Epithelial cell of proximal tubule (primary cell): ENCODE measurements around the gene FTSJ3. TPM values are rescaled to one million over a fixed set of nuclear protein-coding genes. Genes with fewer than 3 reads are reported as not detected.
A peak's percentile ranks its signal among the peaks of the same experiment; 100 is the strongest.

Experiments
- DNase-seq: peaks from one replicate; pipeline ENCODE4 v3.0.0-alpha.2; 2011; ENCODE audit warnings: low read depth
- H3K4me3 ChIP-seq: 2 replicates; pipeline ENCODE4 v1.5.1; 2011; ENCODE audit warnings: low read depth, mild to moderate bottlenecking, low read length
- CTCF ChIP-seq: conservative IDR thresholded peaks from 2 replicates; pipeline ENCODE4 v1.5.1; 2012; ENCODE audit warnings: low read depth, mild to moderate bottlenecking, low read length
- total RNA-seq: library from RNA; depleted of rRNA; stranded (reverse); fragments of >200 nt; gene quantifications from 2 replicates; pipeline ENCODE4 v1.2.3, GENCODE V29; 2015

FTSJ3 gene
- total RNA-seq, 1 donor from 2014 or later, result 71.7 TPM

DNA sequence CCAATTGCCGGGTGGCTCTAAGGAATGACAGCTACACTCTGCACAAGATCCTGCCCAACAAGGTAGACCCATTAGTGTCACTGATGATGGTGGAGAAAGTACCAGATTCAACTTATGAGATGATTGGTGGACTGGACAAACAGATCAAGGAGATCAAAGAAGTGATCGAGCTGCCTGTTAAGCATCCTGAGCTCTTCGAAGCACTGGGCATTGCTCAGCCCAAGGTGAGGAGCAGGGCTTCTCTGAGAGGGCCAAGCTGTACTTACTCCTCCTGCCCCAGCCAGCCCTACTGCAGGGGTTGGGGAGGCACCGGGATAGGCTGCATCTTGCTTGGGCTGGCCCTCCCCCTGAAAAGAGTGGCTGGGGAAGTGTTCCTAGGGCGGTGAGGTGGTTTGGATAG is 2.8 kb upstream of the FTSJ3 start:
- no peak for TF ChIP-seq CTCF
- no peak for DNase-seq
- no peak overlapping the region for H3K4me3 ChIP-seq

DNA sequence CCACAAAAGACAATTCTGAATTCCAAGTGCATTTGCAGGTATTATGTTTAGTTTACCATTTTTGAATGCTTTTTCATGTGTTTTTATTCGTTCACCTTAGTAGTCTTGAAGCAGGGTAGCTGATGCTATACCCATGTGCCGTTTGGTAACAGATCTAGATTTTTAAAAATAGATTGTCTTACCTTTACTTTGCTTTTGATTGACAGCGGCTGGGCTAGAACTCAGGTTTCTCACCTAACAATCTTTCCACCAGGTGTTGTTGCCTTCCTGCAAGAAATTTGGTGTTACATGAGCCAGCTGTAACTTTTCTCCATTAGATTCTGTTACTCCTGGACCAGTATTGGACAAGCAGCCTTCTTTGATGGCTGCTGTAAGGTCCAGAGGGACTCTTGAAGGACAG is 1.5 kb upstream of the FTSJ3 start:
- no peak overlapping the region for H3K4me3 ChIP-seq
- TF ChIP-seq CTCF, result no peak

GRCh38 chr17:63827801-63828221 is 348 bp upstream of the FTSJ3 start:
- TF ChIP-seq CTCF, result no peak
- DNase-seq, result no peak
- peak overlapping the region; percentile 97 for H3K4me3 ChIP-seq

More for the DNA sequence above, 1.5 kb upstream of the FTSJ3 start:
- no peak for DNase-seq

- no peak for TF ChIP-seq CTCF
- no peak for DNase-seq
- peak overlapping the region; percentile 97 for H3K4me3 ChIP-seq
Observed at GRCh38 chr17:63826468-63827001, 928 bp downstream of the FTSJ3 start.

DNA sequence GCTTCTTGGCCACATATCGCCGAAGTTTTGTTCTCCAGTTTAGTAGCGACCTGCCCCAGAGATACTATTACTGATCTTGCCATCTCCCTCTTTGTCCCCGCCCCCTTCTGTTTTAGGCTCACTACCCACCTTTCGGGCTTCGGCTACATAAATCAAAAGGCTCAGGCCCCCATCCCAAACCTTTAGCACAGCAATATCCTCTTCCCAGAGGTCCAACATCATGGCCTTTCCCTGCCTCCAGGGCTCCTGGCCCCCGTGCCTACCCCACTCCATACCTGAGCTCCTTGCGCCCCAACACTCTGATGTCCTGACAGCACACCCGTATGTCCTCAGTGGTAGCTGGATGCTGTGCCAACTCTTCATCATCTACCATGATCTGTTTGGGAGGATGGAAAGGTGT is 3.1 kb downstream of the FTSJ3 start:
- DNase-seq, result no peak
- no peak for TF ChIP-seq CTCF
- H3K4me3 ChIP-seq, result no peak overlapping the region

DNA sequence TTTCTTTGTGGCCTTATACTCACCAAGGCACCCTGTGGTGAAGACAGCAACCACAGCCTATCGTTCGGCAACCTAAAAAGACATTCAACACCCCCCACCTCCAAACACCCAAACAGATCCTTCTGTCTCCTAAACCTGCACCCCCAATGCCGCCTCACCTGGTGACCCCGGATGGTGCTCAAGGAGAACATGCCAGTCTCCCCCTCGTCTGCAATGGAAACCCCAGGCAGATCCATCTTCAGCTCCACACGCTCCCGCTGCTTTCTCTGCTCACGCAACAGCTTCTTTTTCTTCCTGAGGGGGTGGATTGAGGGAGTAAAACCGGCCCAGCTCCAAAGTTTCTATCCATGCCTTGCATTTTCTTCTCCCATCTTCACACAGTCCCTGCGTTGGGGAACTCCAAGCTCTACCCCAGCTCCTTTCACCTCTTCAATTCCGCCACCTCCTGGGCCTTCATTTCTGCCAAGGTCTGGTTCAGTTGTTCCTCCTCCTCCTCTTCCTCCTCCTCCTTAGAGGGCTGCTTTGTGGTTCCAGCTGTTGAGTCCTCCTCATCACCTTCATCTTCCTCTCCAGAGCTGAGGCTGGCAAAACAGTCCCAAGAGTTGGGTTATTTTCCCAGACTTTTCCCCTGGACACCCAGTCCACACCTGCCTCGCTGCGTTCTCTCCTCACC is 3.7 kb downstream of the FTSJ3 start:
- DNase-seq, result no peak
- no peak for TF ChIP-seq CTCF
- no peak overlapping the region for H3K4me3 ChIP-seq

DNA sequence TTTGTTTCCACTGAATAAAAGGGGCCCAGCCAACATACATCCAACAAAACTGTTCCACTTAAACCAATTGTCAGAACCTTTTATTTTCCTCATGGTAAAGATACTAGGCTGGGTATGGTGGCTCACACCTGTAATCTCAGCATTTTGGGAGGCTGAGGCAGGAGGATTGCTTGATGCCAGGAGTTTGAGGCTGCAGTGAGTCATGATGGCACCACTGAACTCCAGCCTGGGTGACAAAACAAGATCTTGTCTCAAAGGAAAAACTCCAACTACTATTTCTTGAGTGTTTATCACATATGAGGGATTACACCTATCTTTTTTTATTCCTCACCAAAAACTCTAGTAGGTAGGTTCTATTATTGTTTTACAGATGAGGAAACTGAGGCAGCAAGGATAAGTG is 4.9 kb downstream of the FTSJ3 start:
- no peak for DNase-seq
- H3K4me3 ChIP-seq, result no peak overlapping the region
- no peak for TF ChIP-seq CTCF
